Activated T-cell treated with anti-CD3 and anti-CD28 coated beads for 24 hours (primary cell): Measurements from ENCODE around the gene DMD.

Experiments
- DNase-seq: peaks from one replicate; pipeline ENCODE4 v3.0.0-alpha.2; 2020; ENCODE audit warnings: low read depth

The DMD gene

GRCh38 chrX:31279359-31279758, 1932.0 kb downstream of the DMD start:
- DNase-seq = no peak

- no peak for DNase-seq
Observed at GRCh38 chrX:31272472-31272775, 1938.9 kb downstream of the DMD start.

- no peak for DNase-seq
Observed at GRCh38 chrX:31271615-31272471, 1939.5 kb downstream of the DMD start.

GRCh38 chrX:31269914-31270313, 1941.4 kb downstream of the DMD start:
- DNase-seq = no peak

- no peak for DNase-seq
Observed at GRCh38 chrX:31268359-31268758, 1943.0 kb downstream of the DMD start.

GRCh38 chrX:31266203-31267076, 1944.9 kb downstream of the DMD start:
- no peak for DNase-seq

GRCh38 chrX:31265383-31265782, 1946.0 kb downstream of the DMD start:
- DNase-seq = no peak

- DNase-seq = no peak
Observed at GRCh38 chrX:31260351-31260750, 1951.0 kb downstream of the DMD start.

- no peak for DNase-seq
Observed at GRCh38 chrX:31258166-31258565, 1953.2 kb downstream of the DMD start.

GRCh38 chrX:31255310-31256033, 1955.9 kb downstream of the DMD start:
- no peak for DNase-seq

GRCh38 chrX:31252133-31252532, 1959.2 kb downstream of the DMD start:
- DNase-seq = no peak

- no peak for DNase-seq
Observed at GRCh38 chrX:31251336-31251735, 1960.0 kb downstream of the DMD start.

- no peak for DNase-seq
Observed at GRCh38 chrX:31245714-31246113, 1965.6 kb downstream of the DMD start.

GRCh38 chrX:31243804-31244203, 1967.5 kb downstream of the DMD start:
- no peak for DNase-seq

GRCh38 chrX:31240982-31241381, 1970.4 kb downstream of the DMD start:
- no peak for DNase-seq

- DNase-seq = no peak
Observed at GRCh38 chrX:31237189-31237588, 1974.2 kb downstream of the DMD start.

GRCh38 chrX:31236231-31236630, 1975.1 kb downstream of the DMD start:
- DNase-seq = no peak

GRCh38 chrX:31233941-31234496, 1977.3 kb downstream of the DMD start:
- DNase-seq = no peak

GRCh38 chrX:31232506-31232905, 1978.8 kb downstream of the DMD start:
- no peak for DNase-seq

GRCh38 chrX:31228909-31229308, 1982.4 kb downstream of the DMD start:
- no peak for DNase-seq

GRCh38 chrX:31228415-31228832, 1982.9 kb downstream of the DMD start:
- no peak for DNase-seq

- DNase-seq = no peak
Observed at GRCh38 chrX:31227250-31227649, 1984.1 kb downstream of the DMD start.
